ENCODE results near the gene TNPO3. TPM values are rescaled to one million over a fixed set of nuclear protein-coding genes. Genes with fewer than 3 reads are reported as not detected.

The TNPO3 gene
- total and polyA plus RNA-seq, 10 of the 15 experiments (the other 5 are each of a cell fraction or from before 2014, with no cell fraction given), result 17.6 to 91.8 (median 65.9) TPM

GRCh38 chr7:128917122-128917521 lies 137.8 kb downstream of the TNPO3 start:
- intact Hi-C loops (cut with micrococcal nuclease; ENCODE audit: unreplicated experiment) (no loop called here), in situ Hi-C loops (cut with MboI) (no loop called here)
- FAIRE-seq (no peak), ATAC-seq (no peak), DNase-seq (ENCODE audit: low read depth, low spot score) (no peak)
- no peaks in the 10 kb centered on the region for H3K79me2 ChIP-seq (ENCODE audit: control insufficient read depth, insufficient read depth, low read length)
- ChIA-PET RAD21 (ENCODE audit: unreplicated experiment) (no interaction called here), POLR2A (interaction anchor here (0.6 to 1.4 kb wide), 2 partner anchors 16 to 21 kb away, joined by 3 to 6 read pairs; no protein-coding TSS in a partner anchor), CTCF (no interaction called here), SMC1A (ENCODE audit: uncharacterized antibody, unreplicated experiment) (interaction anchor here (0.9 kb wide), 1 partner anchor 28 kb away, joined by 3 read pairs; no protein-coding TSS in a partner anchor)
- no peaks in the 10 kb centered on the region for H3K36me3 ChIP-seq (ENCODE audit: control insufficient read depth in 2 of 2, insufficient read depth in 2 of 2, low read length in 1 of 2)
- no peak overlapping the region for H3K9ac ChIP-seq (ENCODE audit: control insufficient read depth, insufficient read depth, low read length)
- no peak overlapping the region for H3K27ac ChIP-seq (ENCODE audit: control insufficient read depth, insufficient read depth)
- TF ChIP-seq SIX5 (IDR thresholded peaks at IDR 0.05; ENCODE audit: low read depth, low read length, severe bottlenecking) (no peak), PAX5 (IDR thresholded peaks at IDR 0.05; ENCODE audit: borderline replicate concordance, low read depth, low read length) (no peak), IRF4 (IDR thresholded peaks at IDR 0.05; ENCODE audit: low read depth, low read length) (no peak), NFYB (IDR thresholded peaks at IDR 0.05; ENCODE audit: insufficient read depth, low read depth, low read length) (no peak), MYC (IDR thresholded peaks at IDR 0.05; ENCODE audit: insufficient read depth, insufficient read length, insufficient replicate concordance, low read length, severe bottlenecking) (no peak), TCF3 (IDR thresholded peaks at IDR 0.05; ENCODE audit: borderline replicate concordance, insufficient read depth, low read depth, low read length) (no peak), CBX5 (IDR thresholded peaks at IDR 0.05; ENCODE audit: low read depth) (no peak), PKNOX1 (IDR thresholded peaks at IDR 0.05) (no peak), KAT2A (conservative IDR thresholded peaks at IDR 0.05; ENCODE audit: control insufficient read depth, low read depth, low read length) (no peak), MYB (IDR thresholded peaks at IDR 0.05; ENCODE audit: borderline replicate concordance, low read depth, low read length) (no peak), CEBPB (IDR thresholded peaks at IDR 0.05; ENCODE audit: borderline replicate concordance in 1 of 2, low read depth in 2 of 2, low read length in 2 of 2) (no peak), FOXM1 (IDR thresholded peaks at IDR 0.05; ENCODE audit: low read depth, low read length) (no peak), SREBF2 (IDR thresholded peaks at IDR 0.05; ENCODE audit: low read length) (no peak), PML (IDR thresholded peaks at IDR 0.05; ENCODE audit: low read length) (no peak)
- no peak overlapping the region for H3K4me2 ChIP-seq (ENCODE audit: control insufficient read depth, insufficient read depth)
- H3K9me3 ChIP-seq (replicated peaks; ENCODE audit: control insufficient read depth, insufficient read depth, low read length), result no peaks in the 10 kb centered on the region
- peaks cover 12% of the 10 kb centered on the region for H3K4me1 ChIP-seq (ENCODE audit: control insufficient read depth, insufficient read depth, low read length)
- no TSS peak for BruUV-seq (replicated peaks)
- no peaks in the 10 kb centered on the region for H4K20me1 ChIP-seq (ENCODE audit: control insufficient read depth, insufficient read depth)
- H3K4me3 ChIP-seq, result no peak overlapping the region
- no peak overlapping the region for H2AFZ ChIP-seq (ENCODE audit: control insufficient read depth, low read depth, low read length)
- WGBS (ENCODE audit: insufficient coverage, insufficient replicate concordance, low lambda C conversion rate, missing lambda C conversion rate), result 39% methylated on average over 2 of the region's 2 CpGs
- no peaks in the 10 kb centered on the region for H3K27me3 ChIP-seq (replicated peaks in 1 of 2; ENCODE audit: control insufficient read depth in 2 of 2, insufficient read depth in 2 of 2, low read length in 1 of 2)
